Heart left ventricle (tissue), 13 donors: ENCODE data around the gene FERMT3.

Source experiments
- POLR2A ChIP-seq, 2 donors: fragments of 450-650 bp; IDR thresholded peaks; one replicate each; pipeline ENCODE4 v1.6.1; 2017; ENCODE audit warnings: antibody characterized with exemption in 2 of 2, mild to moderate bottlenecking in 2 of 2, moderate library complexity in 2 of 2
- TF ChIP-seq, protein P1 (sequence below), 12 donors: fragments of 200-600 bp; sonication (generic) in 4 of 12; IDR thresholded peaks; one replicate each; pipeline versions ENCODE4 v1.5.0 to v1.8.0; 2018 to 2022; ENCODE audit warnings: antibody characterized with exemption in 12 of 12, mild to moderate bottlenecking in 5 of 12
- donor health status: ischemic (EF 13 %, LVEDD 7.1; RV severe dilation, severe dysfunction).
- donor health status: DM: no; HTN: yes; CAD: no.
- donor health status: DM: no; HTN: no; CAD: no.
- donor health status: ischemic (EF 25% LVEDD 6.9; RV normal size, moderate dysfunction).
- donor health status: ischemic (EF 25% LVEDD 5.7; RV mildly dilated, moderate dysfunction).
- donor health status: ischemic (EF 35%, LVEDD 5.7; RV mildly dilated, moderate dysfunction).
- donor health status: nonischemic (EF 11% LVEDD 7.7; RV severe dilation, severe dysfunction).
- donor health status: DM: yes; HTN: yes; CAD: no.
- donor health status: PGD.
- donor health status: ischemic (EF 29% LVEDD 5.4; RV normal size, mild dysfunction).
- donor health status: nonischemic (EF 23%, LVEDD 6.1; RV moderate dilation, normal function).

DNA sequence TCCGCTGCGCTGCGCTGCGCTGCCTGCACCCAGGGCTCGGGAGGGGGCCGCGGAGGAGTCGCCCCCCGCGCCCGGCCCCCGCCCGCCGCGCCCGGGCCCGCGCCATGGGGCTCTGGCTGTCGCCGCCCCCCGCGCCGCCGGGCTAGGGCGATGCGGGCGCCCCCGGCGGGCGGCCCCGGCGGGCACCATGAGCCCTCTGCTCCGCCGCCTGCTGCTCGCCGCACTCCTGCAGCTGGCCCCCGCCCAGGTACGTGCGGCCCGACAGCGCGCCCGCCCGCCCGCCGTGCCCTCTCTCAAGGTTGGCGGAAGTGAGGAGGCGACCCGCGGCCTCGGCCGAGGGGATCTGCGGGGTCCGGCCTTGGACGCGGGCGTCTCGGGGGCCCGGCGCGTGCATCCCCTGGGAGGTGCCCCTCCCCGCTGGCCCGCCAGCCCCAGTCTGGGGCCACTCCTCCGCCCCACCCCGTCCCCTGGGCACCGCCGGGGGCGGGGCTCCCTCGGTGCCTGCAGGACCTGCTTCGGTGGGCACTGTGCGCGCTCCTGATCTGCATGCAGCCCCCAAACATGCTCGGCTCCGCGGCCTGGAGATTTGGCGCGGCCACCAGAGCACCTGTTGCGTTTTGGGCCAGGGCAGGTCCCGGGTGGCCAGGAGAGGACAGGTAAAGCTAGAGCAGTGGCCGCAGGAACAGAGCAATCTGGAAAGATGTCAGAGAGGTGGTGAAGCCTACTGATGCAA, 28.3 kb downstream of the FERMT3 start:
- TF ChIP-seq, protein P1, sequence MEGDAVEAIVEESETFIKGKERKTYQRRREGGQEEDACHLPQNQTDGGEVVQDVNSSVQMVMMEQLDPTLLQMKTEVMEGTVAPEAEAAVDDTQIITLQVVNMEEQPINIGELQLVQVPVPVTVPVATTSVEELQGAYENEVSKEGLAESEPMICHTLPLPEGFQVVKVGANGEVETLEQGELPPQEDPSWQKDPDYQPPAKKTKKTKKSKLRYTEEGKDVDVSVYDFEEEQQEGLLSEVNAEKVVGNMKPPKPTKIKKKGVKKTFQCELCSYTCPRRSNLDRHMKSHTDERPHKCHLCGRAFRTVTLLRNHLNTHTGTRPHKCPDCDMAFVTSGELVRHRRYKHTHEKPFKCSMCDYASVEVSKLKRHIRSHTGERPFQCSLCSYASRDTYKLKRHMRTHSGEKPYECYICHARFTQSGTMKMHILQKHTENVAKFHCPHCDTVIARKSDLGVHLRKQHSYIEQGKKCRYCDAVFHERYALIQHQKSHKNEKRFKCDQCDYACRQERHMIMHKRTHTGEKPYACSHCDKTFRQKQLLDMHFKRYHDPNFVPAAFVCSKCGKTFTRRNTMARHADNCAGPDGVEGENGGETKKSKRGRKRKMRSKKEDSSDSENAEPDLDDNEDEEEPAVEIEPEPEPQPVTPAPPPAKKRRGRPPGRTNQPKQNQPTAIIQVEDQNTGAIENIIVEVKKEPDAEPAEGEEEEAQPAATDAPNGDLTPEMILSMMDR (IDR thresholded peaks at IDR 0.05): peak in 3 of 12 donors; percentile 8 to 32 (median 22)
- peak in 1 of 2 donors; percentile 42 for TF ChIP-seq POLR2A (IDR thresholded peaks at IDR 0.05)
